ENCODE data around the gene KLHDC8B. TPM values are rescaled to one million over a fixed set of nuclear protein-coding genes. Genes with fewer than 3 reads are reported as not detected.

Gene KLHDC8B
- total RNA-seq, 2 experiments from 2014 or later, result 1.2 to 1.4 TPM

DNA sequence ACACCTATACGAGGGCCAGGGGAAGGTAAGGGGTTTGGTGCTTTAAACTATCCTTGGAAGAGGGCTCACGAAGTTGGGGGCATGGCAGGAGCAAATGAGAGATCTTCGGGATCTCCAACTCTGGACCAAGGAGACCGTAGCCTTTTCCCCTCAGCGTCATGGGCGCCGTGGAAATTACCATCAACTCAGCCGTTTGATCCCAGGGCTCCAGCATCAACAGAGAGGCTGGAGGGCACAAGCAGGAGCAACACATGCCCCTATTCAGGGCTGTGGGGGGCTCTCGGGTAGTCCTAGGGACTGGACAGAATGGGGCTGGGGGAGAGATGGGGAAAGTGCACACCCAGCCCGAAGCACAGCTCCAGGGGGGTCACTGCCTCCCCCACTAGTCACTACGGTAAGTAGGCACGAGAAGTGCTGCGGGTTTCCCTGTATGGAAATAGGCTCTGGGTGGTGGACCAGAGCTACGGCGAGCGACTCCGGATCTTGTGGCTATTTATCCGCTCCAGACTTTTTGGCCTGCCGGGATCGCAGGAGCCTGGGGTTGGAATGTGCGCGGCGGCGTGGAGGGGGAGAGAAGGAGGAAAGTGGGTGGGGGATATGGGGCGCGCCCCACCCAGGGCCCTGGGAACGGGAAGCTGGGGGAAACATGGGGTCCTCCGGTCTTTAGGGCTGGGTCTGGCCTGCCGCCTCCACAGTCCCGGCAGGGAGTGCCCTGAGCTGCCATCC, 38.0 kb upstream of the KLHDC8B start:
- Mint-ChIP-seq H3K27ac (no peak overlapping the region), H3K36me3 (ENCODE audit: low read depth) (no peaks in the 10 kb centered on the region), H3K27me3 (peaks cover 8% of the 10 kb centered on the region), H3K4me1 (no peaks in the 10 kb centered on the region), H3K4me3 (no peak overlapping the region), H3K9me3 (no peaks in the 10 kb centered on the region)
- DNase-seq, result no peak
- POLR2A ChIA-PET, result interaction anchor here (2.5 kb wide), 1 partner anchor 40 kb away, joined by 10 read pairs; the partner anchor contains the start of gene QRICH1
- CTCF ChIA-PET, result interaction anchor here (0.6 to 1.3 kb wide), 2 partner anchors 13 to 279 kb away, joined by 3 read pairs; partner anchors contain the start of gene USP19

DNA sequence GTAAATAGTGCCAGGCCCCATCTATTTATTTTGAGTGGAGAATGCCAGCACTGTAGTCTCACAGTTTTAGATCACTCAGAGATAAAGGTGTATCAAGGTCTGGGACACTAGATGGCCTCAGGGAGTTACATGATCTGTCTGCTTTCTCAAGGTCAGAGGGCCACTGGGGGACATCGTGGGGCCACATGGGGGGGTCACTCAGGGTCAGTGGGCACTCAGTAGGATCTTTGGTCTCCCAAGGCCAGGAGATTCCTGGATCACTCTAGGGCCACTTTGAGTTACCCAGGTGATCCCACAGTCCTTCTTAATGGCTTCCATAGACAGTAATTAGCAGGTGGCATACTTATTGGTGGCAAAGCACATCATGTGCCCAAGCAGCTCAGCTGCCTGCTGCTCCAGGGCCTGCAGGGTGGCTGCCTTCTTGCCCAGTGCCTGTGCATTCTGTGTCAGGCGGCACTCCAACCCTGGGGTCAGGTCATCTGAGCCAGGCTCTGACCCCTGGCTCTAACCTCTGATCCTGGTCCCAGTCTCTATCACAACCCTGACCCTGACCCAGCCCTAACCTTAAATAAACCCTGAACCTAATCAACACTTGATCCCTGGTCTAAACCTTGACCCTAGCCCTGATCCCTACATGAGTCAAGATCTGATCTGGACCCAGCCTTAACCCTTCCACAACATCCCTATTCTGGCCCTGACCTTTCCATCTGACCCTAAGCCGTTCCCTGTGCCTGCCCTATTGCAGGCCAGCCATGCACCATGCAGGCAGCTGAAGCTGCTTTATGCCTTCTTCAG, 36.7 kb upstream of the KLHDC8B start:
- Mint-ChIP-seq H3K27ac (no peak overlapping the region), H3K27me3 (peaks cover 8% of the 10 kb centered on the region), H3K36me3 (ENCODE audit: low read depth) (no peaks in the 10 kb centered on the region), H3K9me3 (no peaks in the 10 kb centered on the region), H3K4me3 (no peak overlapping the region), H3K4me1 (no peaks in the 10 kb centered on the region)
- CTCF ChIA-PET, result interaction anchor here (0.6 to 1.3 kb wide), 2 partner anchors 14 to 315 kb away, joined by 3 read pairs; partner anchors contain the start of gene USP19
- POLR2A ChIA-PET, result interaction anchor here (0.8 kb wide), 1 partner anchor 14 kb away, joined by 3 read pairs; the partner anchor contains the start of gene USP19
- no peak for DNase-seq

DNA sequence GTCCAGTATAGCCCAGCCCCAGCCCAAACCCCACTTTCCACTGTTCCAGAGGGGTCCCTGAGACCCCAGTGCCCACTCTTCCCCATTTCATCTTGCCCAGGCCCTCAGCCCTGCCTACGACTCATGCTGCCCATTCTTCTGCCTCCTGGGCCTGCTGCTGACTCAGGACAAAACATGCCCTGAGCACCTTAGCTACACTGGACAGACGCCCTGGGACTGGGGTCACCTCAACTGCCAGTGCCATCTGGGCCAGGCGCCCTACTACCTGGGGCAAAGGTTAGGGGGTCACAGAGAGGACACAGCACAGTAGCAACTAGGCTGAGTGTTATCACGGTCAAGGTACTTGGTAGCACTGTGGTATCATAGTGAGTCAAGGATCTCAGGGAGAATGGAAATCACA, 35.9 kb upstream of the KLHDC8B start:
- Mint-ChIP-seq H3K4me1 (no peaks in the 10 kb centered on the region), H3K4me3 (no peak overlapping the region), H3K27me3 (peaks cover 8% of the 10 kb centered on the region), H3K36me3 (ENCODE audit: low read depth) (no peaks in the 10 kb centered on the region), H3K9me3 (no peaks in the 10 kb centered on the region), H3K27ac (no peak overlapping the region)
- ChIA-PET CTCF (no interaction called here), POLR2A (interaction anchor here (0.8 kb wide), 1 partner anchor 15 kb away, joined by 3 read pairs; the partner anchor contains the start of gene USP19)
- DNase-seq, result no peak

DNA sequence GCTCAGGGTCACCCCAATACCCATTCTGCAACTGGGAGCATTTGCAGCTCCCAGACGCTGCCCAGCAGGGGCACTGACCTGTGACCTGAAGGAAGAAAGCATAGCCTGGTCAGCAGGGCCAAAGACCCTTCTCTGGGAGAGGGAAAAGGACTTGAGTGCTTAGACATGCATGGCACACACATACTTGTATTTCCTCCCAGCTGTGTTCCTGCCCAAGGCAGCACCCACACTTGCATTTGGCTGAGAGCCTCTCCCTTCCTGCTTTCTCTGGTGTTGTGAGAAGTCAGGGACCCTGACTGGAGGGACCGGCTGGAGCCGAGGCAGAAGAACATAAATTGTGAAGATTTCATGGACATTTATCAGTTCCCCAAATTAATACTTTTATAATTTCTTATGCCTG, 31.3 kb upstream of the KLHDC8B start:
- H3K9me3 Mint-ChIP-seq, result no peaks in the 10 kb centered on the region
- no peak for DNase-seq
- no peak overlapping the region for H3K27ac Mint-ChIP-seq
- H3K4me1 Mint-ChIP-seq, result peaks cover 10% of the 10 kb centered on the region
- ChIA-PET POLR2A (no interaction called here), CTCF (no interaction called here)
- no peaks in the 10 kb centered on the region for H3K36me3 Mint-ChIP-seq (ENCODE audit: low read depth)
- peaks cover 8% of the 10 kb centered on the region for H3K27me3 Mint-ChIP-seq
- no peak overlapping the region for H3K4me3 Mint-ChIP-seq

DNA sequence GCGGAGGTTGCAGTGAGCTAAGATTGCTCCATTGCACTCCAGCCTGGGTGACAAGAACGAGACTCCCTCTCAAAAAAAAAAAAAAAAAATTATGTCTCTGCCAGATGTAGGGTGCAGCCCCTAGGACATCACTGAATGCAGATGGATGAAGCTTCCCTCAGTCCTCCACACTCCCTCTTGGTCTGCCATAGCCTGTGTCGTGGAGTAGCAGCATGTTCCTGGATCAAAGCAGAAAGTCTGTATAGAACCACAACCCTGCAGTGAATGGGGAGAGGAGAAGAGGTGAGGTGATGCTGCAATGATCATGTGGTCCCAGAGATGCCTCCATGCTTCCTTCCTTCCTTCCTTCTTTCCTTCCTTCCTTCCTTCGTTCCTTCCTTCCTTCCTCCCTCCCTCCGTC, 23.2 kb upstream of the KLHDC8B start:
- ChIA-PET CTCF (no interaction called here), POLR2A (interaction anchor here (0.6 kb wide), 1 partner anchor 97 kb away, joined by 3 read pairs; no protein-coding TSS in a partner anchor)
- H3K4me3 Mint-ChIP-seq, result no peak overlapping the region
- no peaks in the 10 kb centered on the region for H3K4me1 Mint-ChIP-seq
- no peaks in the 10 kb centered on the region for H3K27me3 Mint-ChIP-seq
- DNase-seq, result no peak
- no peaks in the 10 kb centered on the region for H3K9me3 Mint-ChIP-seq
- no peak overlapping the region for H3K27ac Mint-ChIP-seq
- H3K36me3 Mint-ChIP-seq (ENCODE audit: low read depth), result no peaks in the 10 kb centered on the region

DNA sequence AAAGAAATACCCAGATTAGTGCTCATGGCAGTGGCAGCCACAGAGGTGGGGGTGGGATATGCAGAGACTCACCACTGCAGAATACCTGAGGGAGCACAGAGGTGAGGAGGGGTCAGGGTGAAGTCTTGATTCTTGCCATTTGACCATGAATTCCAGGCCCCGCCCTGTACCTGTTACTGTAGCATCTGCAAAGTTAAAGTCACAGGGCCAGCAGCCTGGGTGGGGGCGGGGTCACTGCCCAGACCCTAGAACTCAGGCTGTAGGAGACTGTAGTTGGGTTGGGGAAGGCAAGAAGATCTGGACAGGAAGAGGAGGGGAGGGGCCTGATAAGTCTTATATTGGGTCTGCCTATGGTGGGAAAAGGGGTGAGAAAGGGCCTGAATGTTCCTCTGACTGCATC, 19.8 kb upstream of the KLHDC8B start:
- ChIA-PET POLR2A (interaction anchor here (0.7 kb wide), 1 partner anchor 508 kb away, joined by 3 read pairs; no protein-coding TSS in a partner anchor), CTCF (no interaction called here)
- DNase-seq, result no peak
- Mint-ChIP-seq H3K27ac (no peak overlapping the region), H3K4me1 (no peaks in the 10 kb centered on the region), H3K36me3 (ENCODE audit: low read depth) (no peaks in the 10 kb centered on the region), H3K27me3 (no peaks in the 10 kb centered on the region), H3K4me3 (no peak overlapping the region), H3K9me3 (no peaks in the 10 kb centered on the region)

DNA sequence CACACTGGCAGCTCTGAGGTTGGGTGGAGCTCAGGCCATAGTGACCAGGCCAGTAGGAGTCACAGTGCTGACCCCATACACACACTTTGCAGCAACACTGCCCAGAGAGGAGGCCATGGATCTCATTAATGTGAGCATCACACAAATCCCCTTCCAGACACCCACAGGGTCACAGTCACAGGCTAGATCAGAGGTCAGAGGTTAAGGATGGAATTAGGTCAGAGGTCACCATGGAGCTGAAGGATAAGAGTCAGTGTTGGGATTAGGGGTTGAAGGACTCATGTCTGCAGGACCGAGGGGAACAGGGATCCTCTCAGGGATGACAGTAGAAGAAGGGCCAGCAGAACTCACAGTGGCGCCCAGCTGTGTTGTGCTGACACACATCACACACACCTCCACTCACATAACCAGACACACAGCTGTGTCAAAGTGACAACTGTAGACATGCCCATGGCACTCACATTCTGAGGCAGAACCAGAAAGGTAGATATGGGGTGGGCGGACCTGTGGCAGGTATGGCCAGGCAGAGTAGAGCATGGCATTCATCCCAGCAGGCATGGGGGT, 18.0 kb upstream of the KLHDC8B start:
- POLR2A ChIA-PET, result interaction anchor here (0.6 to 1.3 kb wide), 2 partner anchors 11 to 52 kb away, joined by 3 to 6 read pairs; no protein-coding TSS in a partner anchor
- no peak for DNase-seq
- Mint-ChIP-seq H3K27me3 (no peaks in the 10 kb centered on the region), H3K9me3 (no peaks in the 10 kb centered on the region), H3K27ac (no peak overlapping the region), H3K4me1 (peaks cover 2% of the 10 kb centered on the region), H3K36me3 (ENCODE audit: low read depth) (no peaks in the 10 kb centered on the region), H3K4me3 (no peak overlapping the region)
- CTCF ChIA-PET, result interaction anchor here (1.0 kb wide), 1 partner anchor 166 kb away, joined by 3 read pairs; no protein-coding TSS in a partner anchor

DNA sequence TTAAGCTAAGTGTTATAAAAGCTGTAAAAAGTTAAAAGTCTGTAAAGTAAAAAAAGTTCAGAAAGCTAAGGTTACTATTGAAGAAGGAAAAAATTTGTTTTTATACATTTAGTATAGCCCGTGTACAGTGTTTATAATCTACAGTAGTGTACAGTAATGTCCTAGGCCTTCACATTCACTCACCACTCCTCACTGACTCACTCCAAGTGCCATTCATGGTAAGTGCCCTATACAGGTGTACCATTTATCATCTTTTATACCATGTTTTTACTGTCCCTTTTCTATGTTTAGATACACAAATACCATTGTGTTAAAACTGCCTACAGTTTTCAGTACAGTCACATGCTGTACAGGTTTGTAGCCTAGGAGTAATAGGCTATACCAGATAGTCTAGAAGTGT, 14.1 kb upstream of the KLHDC8B start:
- Mint-ChIP-seq H3K27me3 (no peaks in the 10 kb centered on the region), H3K27ac (no peak overlapping the region), H3K9me3 (no peaks in the 10 kb centered on the region), H3K36me3 (ENCODE audit: low read depth) (peaks cover 4% of the 10 kb centered on the region), H3K4me1 (peaks cover 12% of the 10 kb centered on the region), H3K4me3 (no peak overlapping the region)
- ChIA-PET CTCF (interaction anchor here (0.6 to 2.3 kb wide), 10 partner anchors 8 to 292 kb away, joined by 3 to 11 read pairs (median 3); partner anchors contain the start of genes CCDC71, KLHDC8B, QRICH1 and WDR6), POLR2A (interaction anchor here (0.6 to 0.8 kb wide), 2 partner anchors 63 to 876 kb away, joined by 3 read pairs; partner anchors contain the start of gene QRICH1)
- DNase-seq, result no peak

DNA sequence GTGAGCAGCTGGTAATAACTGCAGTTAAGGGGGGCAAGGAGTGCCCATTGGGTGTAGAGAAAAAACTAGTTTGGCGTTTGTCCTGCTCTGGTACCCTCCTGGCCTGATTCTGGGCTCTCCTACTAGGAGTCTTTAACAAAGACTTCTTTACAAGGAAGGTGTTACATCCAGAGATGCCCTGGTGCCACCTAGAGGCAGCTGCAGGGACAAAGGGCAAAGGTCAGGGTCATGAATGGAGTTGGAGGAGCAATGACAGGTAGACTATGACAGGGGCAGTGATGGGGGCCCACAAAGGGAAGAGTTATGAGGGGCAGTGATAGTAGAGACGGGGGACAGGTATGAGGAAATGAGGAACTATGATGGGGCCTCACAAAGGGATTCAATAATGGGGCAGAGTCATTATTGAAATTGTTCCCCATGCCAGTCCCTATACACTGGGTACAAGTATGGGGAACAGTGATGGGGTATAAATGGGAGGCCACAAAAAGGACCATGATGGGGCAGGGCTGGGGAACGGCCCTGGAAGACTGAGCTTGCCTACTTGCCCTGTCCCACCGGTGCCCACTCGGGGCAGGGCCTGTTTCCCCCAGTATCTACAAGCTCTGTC, 13.2 kb upstream of the KLHDC8B start:
- Mint-ChIP-seq H3K36me3 (ENCODE audit: low read depth) (peaks cover 8% of the 10 kb centered on the region), H3K9me3 (no peaks in the 10 kb centered on the region), H3K4me1 (peaks cover 13% of the 10 kb centered on the region), H3K4me3 (no peak overlapping the region), H3K27ac (no peak overlapping the region), H3K27me3 (no peaks in the 10 kb centered on the region)
- ChIA-PET POLR2A (interaction anchor here (0.8 to 1.1 kb wide), 5 partner anchors 12 to 136 kb away, joined by 3 to 4 read pairs (median 3); partner anchors contain the start of genes NDUFAF3, QRICH1 and USP19), CTCF (interaction anchor here (0.5 to 2.3 kb wide), 7 partner anchors 12 to 398 kb away, joined by 3 to 11 read pairs (median 4); partner anchors contain the start of genes KLHDC8B and QRICH1)
- DNase-seq, result peak; percentile 75

DNA sequence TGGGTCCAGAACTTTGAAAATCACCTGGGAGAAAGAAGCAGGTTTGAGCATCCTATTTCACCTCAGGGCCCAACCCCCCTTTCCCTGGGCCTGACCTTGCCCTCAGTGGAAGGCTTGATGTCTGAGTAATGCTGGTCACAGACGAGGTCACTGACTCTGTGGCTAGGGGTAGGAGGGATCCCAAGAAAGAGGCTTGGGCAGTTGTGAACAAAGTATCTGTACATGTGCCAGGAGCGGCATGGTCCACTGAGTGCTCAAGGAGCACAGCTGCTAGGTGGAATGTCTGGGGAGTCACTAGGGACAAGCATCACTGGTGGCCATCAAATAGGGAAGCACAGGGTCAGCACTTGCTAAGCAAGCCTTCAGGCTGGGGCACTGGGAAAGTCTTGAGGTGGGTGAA, 12.6 kb upstream of the KLHDC8B start:
- ChIA-PET POLR2A (interaction anchor here (0.9 to 1.1 kb wide), 4 partner anchors 11 to 137 kb away, joined by 3 to 4 read pairs (median 4); partner anchors contain the start of genes NDUFAF3, QRICH1 and USP19), CTCF (interaction anchor here (0.7 to 2.3 kb wide), 4 partner anchors 12 to 171 kb away, joined by 4 to 11 read pairs (median 10); partner anchors contain the start of genes KLHDC8B and QRICH1)
- Mint-ChIP-seq H3K9me3 (no peaks in the 10 kb centered on the region), H3K27ac (no peak overlapping the region), H3K4me3 (no peak overlapping the region), H3K36me3 (ENCODE audit: low read depth) (peaks cover 13% of the 10 kb centered on the region), H3K27me3 (no peaks in the 10 kb centered on the region), H3K4me1 (peaks cover 16% of the 10 kb centered on the region)
- no peak for DNase-seq

DNA sequence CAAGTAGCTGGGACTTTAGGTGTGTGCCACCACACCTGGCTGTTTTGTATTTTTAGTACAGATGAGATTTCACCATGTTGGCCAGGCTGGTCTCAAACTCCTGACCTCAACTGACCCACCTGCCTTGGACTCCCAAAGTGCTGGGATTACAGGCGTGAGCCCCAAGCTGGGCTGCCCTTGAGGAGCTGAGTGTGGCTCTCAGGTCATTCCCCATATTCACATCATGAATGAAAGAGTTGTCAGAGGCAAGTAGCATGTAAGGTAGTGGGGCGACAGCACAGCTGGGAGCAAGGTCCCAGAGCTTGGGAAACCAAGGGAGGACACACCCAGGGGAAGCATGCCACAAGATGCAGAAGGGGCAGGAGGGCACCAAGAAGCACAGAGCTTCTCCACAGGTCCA, 10.2 kb upstream of the KLHDC8B start:
- POLR2A ChIA-PET, result no interaction called here
- Mint-ChIP-seq H3K4me3 (no peak overlapping the region), H3K27ac (no peak overlapping the region), H3K36me3 (ENCODE audit: low read depth) (peaks cover 24% of the 10 kb centered on the region), H3K4me1 (peaks cover 35% of the 10 kb centered on the region), H3K9me3 (no peaks in the 10 kb centered on the region), H3K27me3 (no peaks in the 10 kb centered on the region)
- CTCF ChIA-PET, result no interaction called here
- DNase-seq, result no peak

DNA sequence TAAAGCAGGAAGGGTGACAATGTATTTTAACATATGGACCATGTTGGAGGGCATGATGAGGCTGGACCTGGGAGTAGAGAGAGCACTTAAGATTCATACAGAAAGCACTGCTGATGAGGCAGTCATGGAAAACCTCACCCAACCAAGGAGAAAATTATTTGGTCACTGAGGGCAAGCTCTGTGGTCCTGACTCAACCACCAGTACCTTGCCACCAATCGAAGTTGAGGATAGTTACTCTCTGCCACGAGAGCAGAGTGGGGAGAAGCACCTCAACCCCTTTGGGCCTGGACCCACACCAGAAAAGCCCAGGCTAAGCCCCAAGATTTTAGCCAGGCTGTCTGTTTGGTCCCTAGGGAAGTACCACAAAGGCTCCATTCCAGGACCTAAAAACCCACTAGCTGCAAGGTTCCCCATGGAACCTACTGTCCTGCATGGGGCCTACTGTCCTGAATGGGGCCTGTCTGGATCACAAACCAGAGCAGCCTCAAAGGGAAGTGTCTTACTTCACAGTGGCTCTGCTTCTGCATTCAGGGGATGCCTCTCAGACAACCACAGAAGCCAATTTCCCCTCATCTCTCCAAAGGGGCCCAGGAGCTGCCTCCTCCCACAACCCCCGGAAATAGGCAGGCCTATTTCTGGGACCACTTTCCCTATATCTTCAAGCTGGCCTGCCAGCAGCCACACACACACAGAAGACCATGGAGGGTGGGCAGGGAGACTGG, 9.4 kb upstream of the KLHDC8B start:
- Mint-ChIP-seq H3K4me3 (no peak overlapping the region), H3K27me3 (no peaks in the 10 kb centered on the region), H3K9me3 (peaks cover 2% of the 10 kb centered on the region), H3K27ac (no peak overlapping the region), H3K36me3 (ENCODE audit: low read depth) (peaks cover 26% of the 10 kb centered on the region), H3K4me1 (peaks cover 41% of the 10 kb centered on the region)
- CTCF ChIA-PET, result no interaction called here
- no peak for DNase-seq
- POLR2A ChIA-PET, result interaction anchor here (1.9 kb wide), 1 partner anchor 68 kb away, joined by 6 read pairs; the partner anchor contains the start of gene QRICH1
